ENCODE data around the gene TEX26. TPM values are rescaled to one million over a fixed set of nuclear protein-coding genes. Genes with fewer than 3 reads are reported as not detected.
A peak's percentile ranks its signal among the peaks of the same experiment; 100 is the strongest.

TEX26 gene
- total and polyA plus RNA-seq, 2 donors (not counting 1 experiment from before 2014, with no cell fraction given), result 0.22 to 0.66 TPM

DNA sequence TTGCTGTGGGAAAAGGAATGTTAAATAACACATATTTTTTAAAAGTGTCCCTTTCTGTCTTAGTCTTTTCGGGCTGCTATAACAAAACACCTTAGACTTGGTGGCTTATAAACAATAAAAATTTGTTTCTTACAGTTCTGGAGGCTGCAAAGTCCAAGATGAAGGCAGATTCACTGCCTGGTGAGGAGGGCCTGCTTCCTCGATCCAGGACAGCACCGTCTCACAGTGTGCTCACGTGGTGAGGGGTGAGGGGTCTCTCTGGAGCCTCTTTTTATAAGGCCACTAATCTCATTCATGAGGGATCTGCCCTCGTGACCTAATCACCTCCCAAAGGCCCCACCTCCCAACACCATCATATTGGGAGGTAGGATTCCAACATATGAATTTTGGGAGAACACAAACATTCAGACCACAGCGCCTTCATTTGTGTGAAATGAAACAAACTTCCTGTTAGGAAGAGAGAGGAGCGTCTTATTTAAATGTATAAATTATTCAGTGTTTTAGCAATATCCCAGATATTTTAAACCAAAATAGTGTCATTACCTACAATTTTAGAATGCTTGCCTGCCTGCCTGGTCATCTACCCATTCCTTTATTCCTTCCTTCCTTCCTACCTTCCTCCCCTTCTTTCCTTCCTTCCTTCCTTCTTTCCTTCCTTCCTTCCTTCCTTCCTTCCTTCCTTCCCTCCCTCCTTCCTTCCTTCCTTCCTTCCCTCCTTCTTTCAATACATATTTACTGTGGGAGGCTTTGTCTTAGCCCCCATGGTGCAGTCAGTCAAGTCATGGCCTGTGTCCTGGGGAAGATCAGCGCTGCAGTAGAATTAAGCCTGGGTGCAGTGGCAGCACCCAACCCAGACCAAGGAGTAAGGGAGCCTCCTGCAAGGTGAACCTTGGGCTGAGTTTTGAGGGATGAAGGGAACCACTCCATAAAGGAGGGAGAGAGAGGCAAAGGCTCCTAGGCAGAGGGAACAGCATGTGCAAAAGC lies 84.2 kb downstream of the TEX26 start:
- H3K4me1 ChIP-seq (ENCODE audit: control insufficient read depth, extremely low read depth, insufficient read depth, low read length), result no peaks in the 10 kb centered on the region
- no peaks in the 10 kb centered on the region for H4K20me1 ChIP-seq (ENCODE audit: control insufficient read depth, extremely low read depth, insufficient read depth, low read length)
- H2AFZ ChIP-seq (ENCODE audit: low read length), result no peak overlapping the region
- no peaks in the 10 kb centered on the region for H3K27me3 ChIP-seq (ENCODE audit: control insufficient read depth, insufficient read depth, low read length)
- H3K36me3 ChIP-seq (ENCODE audit: control insufficient read depth, insufficient read depth, low read length), result no peaks in the 10 kb centered on the region
- H3K79me2 ChIP-seq (ENCODE audit: control insufficient read depth, insufficient read depth, low read length), result no peaks in the 10 kb centered on the region
- H3K9ac ChIP-seq (ENCODE audit: insufficient read depth, low read length), result no peak overlapping the region
- no peak overlapping the region for H3K4me3 ChIP-seq (replicated peaks in 1 of 4; ENCODE audit: control extremely low read depth in 1 of 4, insufficient read depth in 1 of 4, low read depth in 3 of 4, low read length in 4 of 4)
- H3K4me2 ChIP-seq (ENCODE audit: extremely low read depth, insufficient read depth, low read length), result no peak overlapping the region
- no peak for TF ChIP-seq EZH2 (IDR thresholded peaks at IDR 0.05; ENCODE audit: low read length, missing control alignments)
- TF ChIP-seq, protein P1, sequence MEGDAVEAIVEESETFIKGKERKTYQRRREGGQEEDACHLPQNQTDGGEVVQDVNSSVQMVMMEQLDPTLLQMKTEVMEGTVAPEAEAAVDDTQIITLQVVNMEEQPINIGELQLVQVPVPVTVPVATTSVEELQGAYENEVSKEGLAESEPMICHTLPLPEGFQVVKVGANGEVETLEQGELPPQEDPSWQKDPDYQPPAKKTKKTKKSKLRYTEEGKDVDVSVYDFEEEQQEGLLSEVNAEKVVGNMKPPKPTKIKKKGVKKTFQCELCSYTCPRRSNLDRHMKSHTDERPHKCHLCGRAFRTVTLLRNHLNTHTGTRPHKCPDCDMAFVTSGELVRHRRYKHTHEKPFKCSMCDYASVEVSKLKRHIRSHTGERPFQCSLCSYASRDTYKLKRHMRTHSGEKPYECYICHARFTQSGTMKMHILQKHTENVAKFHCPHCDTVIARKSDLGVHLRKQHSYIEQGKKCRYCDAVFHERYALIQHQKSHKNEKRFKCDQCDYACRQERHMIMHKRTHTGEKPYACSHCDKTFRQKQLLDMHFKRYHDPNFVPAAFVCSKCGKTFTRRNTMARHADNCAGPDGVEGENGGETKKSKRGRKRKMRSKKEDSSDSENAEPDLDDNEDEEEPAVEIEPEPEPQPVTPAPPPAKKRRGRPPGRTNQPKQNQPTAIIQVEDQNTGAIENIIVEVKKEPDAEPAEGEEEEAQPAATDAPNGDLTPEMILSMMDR (conservative IDR thresholded peaks at IDR 0.05 in 1 of 2, IDR thresholded peaks at IDR 0.05 in 1 of 2; ENCODE audit: low read depth in 1 of 2, low read length in 2 of 2), result no peak
- no peak overlapping the region for H3K27ac ChIP-seq (ENCODE audit: insufficient read depth, low read length)
- no peak for DNase-seq (ENCODE audit: low read depth in 2 of 2)
- no peaks in the 10 kb centered on the region for H3K9me3 ChIP-seq (ENCODE audit: control insufficient read depth, insufficient read depth, low read depth, low read length)

DNA sequence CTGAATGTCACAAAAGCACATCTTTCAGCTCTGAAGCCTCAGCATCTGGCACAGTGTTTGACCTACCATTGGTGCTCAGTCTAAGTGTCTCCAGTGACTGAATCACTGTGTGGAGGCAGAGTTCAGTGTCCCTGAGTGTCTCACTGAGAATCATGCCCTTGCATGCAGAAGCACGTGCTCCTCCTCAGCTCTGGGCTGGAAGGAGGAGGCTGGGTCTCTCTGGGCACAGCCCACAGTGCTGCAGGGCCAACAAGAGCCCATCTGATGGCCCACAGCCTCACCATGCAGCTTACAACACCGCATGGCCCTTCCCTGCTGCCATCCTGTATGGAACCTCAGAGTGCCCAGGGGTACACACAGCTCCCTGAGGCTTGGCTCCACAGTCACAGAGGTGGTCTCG lies 86.1 kb downstream of the TEX26 start:
- Histone ChIP-seq H2AFZ (ENCODE audit: low read length) (no peak overlapping the region), H4K20me1 (ENCODE audit: control insufficient read depth, extremely low read depth, insufficient read depth, low read length) (no peaks in the 10 kb centered on the region), H3K9me3 (ENCODE audit: control insufficient read depth, insufficient read depth, low read depth, low read length) (no peaks in the 10 kb centered on the region), H3K79me2 (ENCODE audit: control insufficient read depth, insufficient read depth, low read length) (no peaks in the 10 kb centered on the region), H3K36me3 (ENCODE audit: control insufficient read depth, insufficient read depth, low read length) (no peaks in the 10 kb centered on the region), H3K4me2 (ENCODE audit: extremely low read depth, insufficient read depth, low read length) (no peak overlapping the region), H3K27me3 (ENCODE audit: control insufficient read depth, insufficient read depth, low read length) (no peaks in the 10 kb centered on the region), H3K4me1 (ENCODE audit: control insufficient read depth, extremely low read depth, insufficient read depth, low read length) (no peaks in the 10 kb centered on the region), H3K4me3 (replicated peaks in 1 of 4; ENCODE audit: control extremely low read depth in 1 of 4, insufficient read depth in 1 of 4, low read depth in 3 of 4, low read length in 4 of 4) (no peak overlapping the region), H3K9ac (ENCODE audit: insufficient read depth, low read length) (no peak overlapping the region), H3K27ac (ENCODE audit: insufficient read depth, low read length) (no peak overlapping the region)
- no peak for DNase-seq (ENCODE audit: low read depth in 2 of 2)
- no peak for TF ChIP-seq EZH2 (IDR thresholded peaks at IDR 0.05; ENCODE audit: low read length, missing control alignments)
- TF ChIP-seq, protein P1 (conservative IDR thresholded peaks at IDR 0.05 in 1 of 2, IDR thresholded peaks at IDR 0.05 in 1 of 2; ENCODE audit: low read depth in 1 of 2, low read length in 2 of 2), result no peak

DNA sequence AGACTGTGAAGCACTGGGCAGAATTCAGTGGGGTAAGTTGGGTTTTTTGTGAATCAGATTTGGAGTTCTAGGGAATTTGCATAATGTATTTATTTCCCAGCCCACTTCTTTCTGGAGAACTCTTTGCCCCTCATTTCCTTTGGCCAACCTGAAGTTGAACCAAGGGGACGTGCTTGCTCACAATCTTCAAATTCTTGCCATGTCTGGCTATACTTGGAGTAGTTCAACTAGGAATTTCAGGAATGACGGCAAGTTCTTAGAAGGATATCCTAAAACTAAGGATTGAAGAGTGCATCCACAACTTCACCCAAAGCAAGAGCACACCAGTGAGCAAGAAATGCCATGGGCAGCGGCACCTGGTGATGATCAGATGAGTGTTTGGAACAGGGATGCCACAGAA lies 88.5 kb downstream of the TEX26 start:
- no peaks in the 10 kb centered on the region for H3K9me3 ChIP-seq (ENCODE audit: control insufficient read depth, insufficient read depth, low read depth, low read length)
- peaks cover 2% of the 10 kb centered on the region for H3K27me3 ChIP-seq (ENCODE audit: control insufficient read depth, insufficient read depth, low read length)
- H2AFZ ChIP-seq (ENCODE audit: low read length), result no peak overlapping the region
- H3K9ac ChIP-seq (ENCODE audit: insufficient read depth, low read length), result no peak overlapping the region
- DNase-seq (ENCODE audit: low read depth in 2 of 2), result peak in 1 of 2 donors; percentile 38
- H3K4me2 ChIP-seq (ENCODE audit: extremely low read depth, insufficient read depth, low read length), result no peak overlapping the region
- TF ChIP-seq, protein P1 (conservative IDR thresholded peaks at IDR 0.05 in 1 of 2, IDR thresholded peaks at IDR 0.05 in 1 of 2; ENCODE audit: low read depth in 1 of 2, low read length in 2 of 2), result no peak
- no peak for TF ChIP-seq EZH2 (IDR thresholded peaks at IDR 0.05; ENCODE audit: low read length, missing control alignments)
- no peaks in the 10 kb centered on the region for H3K79me2 ChIP-seq (ENCODE audit: control insufficient read depth, insufficient read depth, low read length)
- no peak overlapping the region for H3K4me3 ChIP-seq (replicated peaks in 1 of 4; ENCODE audit: control extremely low read depth in 1 of 4, insufficient read depth in 1 of 4, low read depth in 3 of 4, low read length in 4 of 4)
- no peaks in the 10 kb centered on the region for H3K36me3 ChIP-seq (ENCODE audit: control insufficient read depth, insufficient read depth, low read length)
- no peak overlapping the region for H3K27ac ChIP-seq (ENCODE audit: insufficient read depth, low read length)
- H3K4me1 ChIP-seq (ENCODE audit: control insufficient read depth, extremely low read depth, insufficient read depth, low read length), result no peaks in the 10 kb centered on the region
- no peaks in the 10 kb centered on the region for H4K20me1 ChIP-seq (ENCODE audit: control insufficient read depth, extremely low read depth, insufficient read depth, low read length)

Data from fibroblast of lung (primary cell).